HUES64 (cell line): ENCODE results near the gene RRAS.

ENCODE experiments used
- H3K27ac ChIP-seq: 2 replicates; pipeline ENCODE4 v1.7.0; 2013; ENCODE audit warnings: low read depth, low read length, inconsistent platforms
- H3K27me3 ChIP-seq: 2 replicates; pipeline ENCODE4 v1.6.1; 2013; ENCODE audit warnings: mild to moderate bottlenecking, low read length; ENCODE audit not compliant: insufficient read depth
- H3K36me3 ChIP-seq: 2 replicates; pipeline ENCODE4 v1.6.1; 2013; ENCODE audit warnings: mild to moderate bottlenecking, low read length; ENCODE audit not compliant: insufficient read depth
- H3K4me1 ChIP-seq: 2 replicates; pipeline ENCODE4 v1.6.1; 2013; ENCODE audit warnings: mild to moderate bottlenecking, low read length, moderate library complexity; ENCODE audit not compliant: insufficient read depth
- H3K4me3 ChIP-seq: 2 replicates; pipeline ENCODE4 v1.5.1; 2013; ENCODE audit warnings: mild to moderate bottlenecking, low read length, moderate library complexity
- H3K9ac ChIP-seq: 2 replicates; pipeline ENCODE4 v1.6.1; 2013; ENCODE audit warnings: mild to moderate bottlenecking, low read depth, low read length
- H3K9me3 ChIP-seq: 2 replicates; pipeline ENCODE4 v1.6.1; 2013; ENCODE audit warnings: low read depth, low read length; ENCODE audit not compliant: insufficient read depth
- WGBS: fragments of 150-250, 120-280 bp; methylation state at CpG from one replicate; pipeline ENCODE4 v1.1.7; 2013; ENCODE audit warnings: missing lambda C conversion rate; 5-methylcytosine and 5-hydroxymethylcytosine counted together

The RRAS gene

GRCh38 chr19:49676136-49676783, 36.3 kb upstream of the RRAS start:
- Histone ChIP-seq H3K27me3 (no peaks in the 10 kb centered on the region), H3K27ac (peak overlapping the region; percentile 100), H3K9ac (peak overlapping the region; percentile 100), H3K4me1 (peaks cover 10% of the 10 kb centered on the region), H3K4me3 (peak overlapping the region; percentile 99), H3K9me3 (no peaks in the 10 kb centered on the region), H3K36me3 (peaks cover 16% of the 10 kb centered on the region)
- under 1% methylated on average over 27 of the region's 27 CpGs for WGBS

- Histone ChIP-seq H3K4me1 (no peaks in the 10 kb centered on the region; the same call in 1 of the 2 replicates), H3K36me3 (peaks cover 33% of the 10 kb centered on the region), H3K27me3 (no peaks in the 10 kb centered on the region), H3K9ac (no peak overlapping the region; the same call in 1 of the 2 replicates), H3K4me3 (peak overlapping the region; percentile 41), H3K27ac (peak overlapping the region; percentile 22; the same call in 1 of the 2 replicates), H3K9me3 (no peaks in the 10 kb centered on the region)
- WGBS = 30% methylated on average over 28 of the region's 28 CpGs
Measured at GRCh38 chr19:49672131-49672919, 32.4 kb upstream of the RRAS start.

DNA sequence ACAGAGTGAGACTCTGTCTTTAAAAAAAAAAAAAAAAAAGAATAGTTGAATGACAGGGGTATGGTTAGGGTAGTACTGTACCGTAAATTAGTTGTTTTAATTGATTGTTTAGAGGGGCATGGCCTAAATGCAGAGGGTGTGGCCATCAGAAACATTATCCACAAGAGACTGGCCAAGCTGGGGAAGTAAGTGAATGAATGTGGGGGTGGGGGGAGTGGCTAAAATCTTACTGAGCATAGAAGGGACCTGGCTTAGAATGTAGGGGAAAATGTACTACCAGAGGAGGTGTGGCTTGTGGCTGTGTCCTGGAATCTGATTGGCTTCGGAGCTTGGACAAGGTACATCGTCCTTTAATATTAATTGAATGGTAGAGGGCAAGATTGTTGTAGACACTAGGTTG, 29.6 kb upstream of the RRAS start:
- Histone ChIP-seq H3K4me3 (no peak overlapping the region), H3K4me1 (no peaks in the 10 kb centered on the region; the same call in none of the 2 replicates), H3K9me3 (no peaks in the 10 kb centered on the region), H3K36me3 (peaks cover 36% of the 10 kb centered on the region), H3K9ac (no peak overlapping the region), H3K27ac (no peak overlapping the region), H3K27me3 (no peaks in the 10 kb centered on the region)
- WGBS = 95% methylated on average over 3 of the region's 3 CpGs

DNA sequence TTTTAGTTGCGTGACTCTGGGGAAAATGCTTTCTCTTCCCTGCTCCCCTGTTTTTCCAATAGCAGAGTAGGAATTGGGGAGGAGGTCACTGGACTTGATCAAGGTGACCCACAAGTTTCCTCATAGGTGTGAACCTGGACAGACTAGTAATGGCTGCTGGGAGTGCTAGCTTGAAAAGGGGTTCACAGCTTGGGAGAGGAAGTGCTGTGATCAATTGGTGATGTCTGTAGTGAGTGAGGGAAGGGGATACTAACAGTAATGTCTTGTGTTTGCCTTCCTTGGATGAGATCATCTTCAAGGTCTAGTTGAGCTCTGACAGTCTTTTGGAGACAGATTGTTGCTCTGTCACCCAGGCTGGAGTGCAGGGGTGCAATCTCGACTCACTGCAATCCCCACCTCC, 27.5 kb upstream of the RRAS start:
- no peaks in the 10 kb centered on the region for H3K9me3 ChIP-seq
- H3K27me3 ChIP-seq = no peaks in the 10 kb centered on the region
- no peaks in the 10 kb centered on the region; the same call in none of the 2 replicates for H3K4me1 ChIP-seq
- WGBS = 92% methylated on average over 2 of the region's 2 CpGs
- no peak overlapping the region for H3K9ac ChIP-seq
- peaks cover 35% of the 10 kb centered on the region for H3K36me3 ChIP-seq
- H3K4me3 ChIP-seq = no peak overlapping the region
- H3K27ac ChIP-seq = no peak overlapping the region

- Histone ChIP-seq H3K4me1 (no peaks in the 10 kb centered on the region; the same call in 1 of the 2 replicates), H3K4me3 (peak overlapping the region; percentile 69), H3K36me3 (peaks cover 47% of the 10 kb centered on the region), H3K9me3 (no peaks in the 10 kb centered on the region), H3K27ac (peak overlapping the region; percentile 58; the same call in 1 of the 2 replicates), H3K9ac (peak overlapping the region; percentile 63), H3K27me3 (no peaks in the 10 kb centered on the region)
- WGBS = 0% methylated on average over 9 of the region's 9 CpGs
Measured at GRCh38 chr19:49666120-49666444, 26.1 kb upstream of the RRAS start.

GRCh38 chr19:49665351-49666119, 25.6 kb upstream of the RRAS start, which contains the start of the genes BCL2L12 and IRF3:
BCL2L12 (plus strand) TSS chr19:49665933; CDS start chr19:49666693, 760 bp downstream.
IRF3 (minus strand) TSS chr19:49665857; CDS start chr19:49664838, 1,019 bp downstream.
- WGBS = under 1% methylated on average over 50 of the region's 50 CpGs
- Histone ChIP-seq H3K9ac (peak within 1 kb of the TSS; percentile 63), H3K4me3 (peak within 1 kb of the TSS; percentile 69), H3K27ac (peak within 1 kb of the TSS; percentile 94), H3K36me3 (peaks cover 50% of the 10 kb centered on the region), H3K9me3 (0 out of 2 replicates have a peak, but pooled peaks cover under 1% of the 10 kb centered on the region), H3K27me3 (no peaks in the 10 kb centered on the region), H3K4me1 (no peaks in the 10 kb centered on the region; the same call in 1 of the 2 replicates)

DNA sequence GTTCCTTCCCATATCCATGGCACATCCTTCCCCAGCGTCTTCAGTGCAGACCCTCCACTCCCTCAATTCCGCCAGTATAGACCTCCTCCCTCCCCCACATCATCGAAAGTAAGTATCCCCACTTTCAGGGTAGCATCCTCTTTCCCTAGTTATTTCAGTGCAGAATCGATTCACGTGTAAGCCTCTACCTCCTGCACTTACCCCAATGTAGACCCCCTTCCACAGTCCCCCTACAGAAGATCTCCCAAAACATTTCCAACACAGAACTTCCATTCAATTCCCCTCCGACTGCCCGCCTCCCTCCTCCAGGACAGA, 25.1 kb upstream of the RRAS start:
- H3K27ac ChIP-seq = peak overlapping the region; percentile 94
- WGBS = under 1% methylated on average over 7 of the region's 7 CpGs
- H3K9me3 ChIP-seq = 0 out of 2 replicates have a peak, but pooled peaks cover 4% of the 10 kb centered on the region
- peak overlapping the region; percentile 63 for H3K9ac ChIP-seq
- H3K36me3 ChIP-seq = peaks cover 50% of the 10 kb centered on the region
- peak overlapping the region; percentile 69 for H3K4me3 ChIP-seq
- no peaks in the 10 kb centered on the region; the same call in 1 of the 2 replicates for H3K4me1 ChIP-seq
- H3K27me3 ChIP-seq = no peaks in the 10 kb centered on the region

GRCh38 chr19:49664171-49665035, 24.5 kb upstream of the RRAS start:
- H3K36me3 ChIP-seq = peaks cover 50% of the 10 kb centered on the region
- peak overlapping the region; percentile 63 for H3K9ac ChIP-seq

GRCh38 chr19:49663224-49663623, 23.3 kb upstream of the RRAS start:
- Histone ChIP-seq H3K36me3 (peaks cover 56% of the 10 kb centered on the region), H3K27ac (no peak overlapping the region), H3K27me3 (no peaks in the 10 kb centered on the region), H3K4me1 (no peaks in the 10 kb centered on the region; the same call in 1 of the 2 replicates), H3K9me3 (0 out of 2 replicates have a peak, but pooled peaks cover 4% of the 10 kb centered on the region), H3K9ac (no peak overlapping the region), H3K4me3 (no peak overlapping the region)
- WGBS = 96% methylated on average over 12 of the region's 12 CpGs

More at GRCh38 chr19:49664171-49665035, 24.5 kb upstream of the RRAS start:
- 0 out of 2 replicates have a peak, but pooled peaks cover 4% of the 10 kb centered on the region for H3K9me3 ChIP-seq
- peak overlapping the region; percentile 69 for H3K4me3 ChIP-seq
- H3K27ac ChIP-seq = peak overlapping the region; percentile 94
- H3K27me3 ChIP-seq = no peaks in the 10 kb centered on the region
- WGBS = 1% methylated on average over 53 of the region's 53 CpGs
- H3K4me1 ChIP-seq = no peaks in the 10 kb centered on the region; the same call in 1 of the 2 replicates

DNA sequence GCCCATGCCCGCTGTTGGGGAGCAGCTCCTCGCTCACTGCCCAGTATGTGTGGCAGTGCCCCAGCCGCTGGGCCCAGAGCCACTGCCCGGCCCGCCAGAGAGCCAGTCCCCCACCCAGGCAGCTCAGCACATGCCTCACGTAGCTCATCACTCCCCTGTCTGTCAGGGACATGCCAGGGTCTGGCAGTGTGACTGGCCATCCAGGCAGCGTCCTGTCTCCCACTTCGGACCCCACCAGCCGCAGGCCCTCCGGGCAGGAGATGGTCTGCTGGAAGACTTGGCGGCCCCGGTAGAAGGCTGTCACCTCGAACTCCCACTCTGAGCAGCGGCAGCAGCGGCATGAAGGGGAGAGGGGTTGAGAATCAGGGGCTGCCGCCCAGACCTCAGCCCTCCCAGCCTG, 22.1 kb upstream of the RRAS start:
- WGBS = 95% methylated on average over 16 of the region's 16 CpGs
- H3K9me3 ChIP-seq = 0 out of 2 replicates have a peak, but pooled peaks cover 4% of the 10 kb centered on the region
- H3K27me3 ChIP-seq = no peaks in the 10 kb centered on the region
- peaks cover 60% of the 10 kb centered on the region for H3K36me3 ChIP-seq
- no peak overlapping the region for H3K4me3 ChIP-seq
- no peaks in the 10 kb centered on the region; the same call in 1 of the 2 replicates for H3K4me1 ChIP-seq
- H3K9ac ChIP-seq = no peak overlapping the region
- H3K27ac ChIP-seq = no peak overlapping the region
